OCI-LY7 (cell line): Measurements from ENCODE around the gene TTC34.

Experiments used
- EZH2phosphoT487 ChIP-seq: fragments of 200-600 bp; sonication (generic); IDR thresholded peaks from 2 replicates; pipeline ENCODE4 v1.6.1; 2018; ENCODE audit warnings: low read depth, borderline replicate concordance, mild to moderate bottlenecking, mixed run types, antibody characterized with exemption, low read length, moderate library complexity, mixed read lengths
- TF ChIP-seq, protein P1 (sequence below): fragments of 200-600 bp; sonication (generic); conservative IDR thresholded peaks from 2 replicates; pipeline ENCODE4 v1.5.1; 2014; ENCODE audit warnings: mild to moderate bottlenecking, antibody characterized with exemption, low read length, moderate library complexity, mixed read lengths

DNA sequence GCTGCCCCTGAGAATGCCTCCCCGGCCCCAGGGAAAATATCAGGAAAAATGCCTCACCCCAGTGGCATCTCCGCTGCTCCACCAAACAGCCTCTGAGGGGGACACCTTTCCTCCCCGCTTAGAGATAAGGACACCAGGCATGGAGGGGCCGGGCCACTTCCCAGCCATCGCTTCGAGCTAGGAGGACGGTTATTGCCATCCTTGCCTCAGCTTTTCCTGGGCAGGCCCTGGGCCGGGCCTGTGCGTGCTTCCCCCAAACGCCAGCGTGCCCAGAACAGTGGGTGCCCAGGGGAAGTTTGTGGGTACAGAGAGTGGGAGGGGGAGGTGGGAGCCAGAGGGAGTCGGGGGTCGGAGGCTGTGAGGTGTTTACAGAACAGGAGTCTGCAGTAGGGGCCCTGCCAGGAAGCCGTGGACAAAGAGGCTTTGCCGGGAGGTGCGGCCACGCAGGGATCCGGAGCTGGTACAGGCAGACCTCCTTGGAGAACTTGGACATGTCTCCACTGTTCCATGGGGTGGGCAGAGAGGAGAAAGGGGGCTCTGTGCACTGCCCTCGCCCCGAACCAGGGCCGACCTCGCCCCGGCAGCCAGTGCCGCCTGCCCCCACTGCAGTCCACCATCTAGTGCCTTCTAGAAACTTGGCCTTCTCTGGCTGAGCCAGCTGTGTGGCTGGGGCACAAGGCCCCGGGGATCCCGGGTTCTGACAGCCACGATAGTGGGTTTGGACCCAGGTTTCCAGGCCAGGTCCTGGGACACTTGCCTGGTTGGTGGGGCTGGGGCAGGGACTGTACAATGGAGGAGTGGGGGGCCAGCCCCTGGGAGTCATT lies 33.5 kb upstream of the TTC34 start:
- TF ChIP-seq, protein P1, sequence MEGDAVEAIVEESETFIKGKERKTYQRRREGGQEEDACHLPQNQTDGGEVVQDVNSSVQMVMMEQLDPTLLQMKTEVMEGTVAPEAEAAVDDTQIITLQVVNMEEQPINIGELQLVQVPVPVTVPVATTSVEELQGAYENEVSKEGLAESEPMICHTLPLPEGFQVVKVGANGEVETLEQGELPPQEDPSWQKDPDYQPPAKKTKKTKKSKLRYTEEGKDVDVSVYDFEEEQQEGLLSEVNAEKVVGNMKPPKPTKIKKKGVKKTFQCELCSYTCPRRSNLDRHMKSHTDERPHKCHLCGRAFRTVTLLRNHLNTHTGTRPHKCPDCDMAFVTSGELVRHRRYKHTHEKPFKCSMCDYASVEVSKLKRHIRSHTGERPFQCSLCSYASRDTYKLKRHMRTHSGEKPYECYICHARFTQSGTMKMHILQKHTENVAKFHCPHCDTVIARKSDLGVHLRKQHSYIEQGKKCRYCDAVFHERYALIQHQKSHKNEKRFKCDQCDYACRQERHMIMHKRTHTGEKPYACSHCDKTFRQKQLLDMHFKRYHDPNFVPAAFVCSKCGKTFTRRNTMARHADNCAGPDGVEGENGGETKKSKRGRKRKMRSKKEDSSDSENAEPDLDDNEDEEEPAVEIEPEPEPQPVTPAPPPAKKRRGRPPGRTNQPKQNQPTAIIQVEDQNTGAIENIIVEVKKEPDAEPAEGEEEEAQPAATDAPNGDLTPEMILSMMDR, result no peak
- TF ChIP-seq EZH2phosphoT487, result no peak
